NCI-H526 treated with DMSO at 0.1 percent for 48 hours (cell line): ENCODE data around the gene KRTAP9-2.
"Not testable (repeated sequence)": the region's sequence is repeated elsewhere in the genome, so short reads cannot be mapped to it uniquely, and the experiment has no call there.

ENCODE experiments used
- DNase-seq: peaks from one replicate; lab custom pipeline; 2025; lab: John Stamatoyannopoulos, UW

The KRTAP9-2 gene

DNA sequence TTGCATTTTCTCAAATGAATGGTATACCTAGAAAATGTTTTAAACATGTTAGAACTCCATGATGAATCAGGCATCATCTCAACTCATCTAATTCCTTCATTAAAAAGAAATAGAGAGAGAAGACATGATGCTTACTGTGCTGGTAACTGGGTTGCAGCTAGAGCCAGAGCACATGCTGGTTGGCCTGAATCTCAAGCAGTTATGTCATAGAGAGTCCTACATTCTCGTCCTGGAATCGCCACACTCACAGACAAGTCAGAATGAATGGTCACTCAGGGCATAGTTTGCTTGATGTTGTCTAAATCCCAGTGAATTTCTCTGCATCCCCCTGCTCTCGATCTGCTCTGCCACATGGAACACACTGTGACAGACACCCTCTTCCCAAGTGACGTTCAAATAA is 10.7 kb downstream of the KRTAP9-2 start:
- not testable (repeated sequence) for DNase-seq

GRCh38 chr17:41237949-41238437 is 11.5 kb downstream of the KRTAP9-2 start, which contains the start of gene KRTAP9-8:
Gene KRTAP9-8, plus strand, starts transcription at chr17:41237999. Its CDS starts 53 bp downstream, at chr17:41238052.
- not testable (repeated sequence) for DNase-seq

DNA sequence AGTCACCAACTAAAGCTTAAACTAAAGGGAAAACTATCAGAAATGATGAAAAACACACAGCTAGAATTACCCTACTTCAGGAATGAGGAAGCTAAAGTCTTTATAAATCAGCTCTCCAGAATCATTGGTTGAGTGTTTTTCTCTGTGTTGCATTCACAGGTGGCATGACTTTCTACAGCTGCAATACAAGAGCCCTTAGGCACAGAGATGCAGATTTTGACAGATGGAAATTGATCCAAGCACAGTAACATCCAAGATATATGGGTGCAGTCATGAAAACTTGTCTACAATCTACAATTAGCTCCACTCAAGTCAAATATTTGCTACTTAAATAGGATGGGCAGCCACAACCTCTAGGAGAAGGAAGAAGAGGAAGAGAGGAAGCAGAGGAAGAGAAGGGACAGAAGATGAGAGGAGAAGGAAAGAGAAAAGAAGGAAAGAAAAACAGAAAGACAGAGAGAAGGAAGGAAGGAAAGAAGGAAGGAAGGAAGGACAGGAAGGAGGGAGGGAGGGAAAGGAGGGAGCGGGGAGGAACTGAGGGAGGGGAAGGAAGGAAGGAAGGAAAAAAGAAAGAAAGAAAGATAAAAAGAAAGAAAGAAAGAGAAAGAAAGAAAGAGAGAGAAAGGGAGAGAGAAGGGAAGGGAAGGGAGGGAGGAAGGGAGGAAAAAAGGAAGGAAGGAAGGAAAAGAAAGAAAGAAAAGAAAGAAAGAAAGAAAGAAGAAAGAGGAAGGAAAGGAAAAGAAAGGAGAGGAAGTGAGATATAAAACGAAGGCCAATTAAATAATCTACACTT is 20.7 kb downstream of the KRTAP9-2 start:
- not testable (repeated sequence) for DNase-seq

DNA sequence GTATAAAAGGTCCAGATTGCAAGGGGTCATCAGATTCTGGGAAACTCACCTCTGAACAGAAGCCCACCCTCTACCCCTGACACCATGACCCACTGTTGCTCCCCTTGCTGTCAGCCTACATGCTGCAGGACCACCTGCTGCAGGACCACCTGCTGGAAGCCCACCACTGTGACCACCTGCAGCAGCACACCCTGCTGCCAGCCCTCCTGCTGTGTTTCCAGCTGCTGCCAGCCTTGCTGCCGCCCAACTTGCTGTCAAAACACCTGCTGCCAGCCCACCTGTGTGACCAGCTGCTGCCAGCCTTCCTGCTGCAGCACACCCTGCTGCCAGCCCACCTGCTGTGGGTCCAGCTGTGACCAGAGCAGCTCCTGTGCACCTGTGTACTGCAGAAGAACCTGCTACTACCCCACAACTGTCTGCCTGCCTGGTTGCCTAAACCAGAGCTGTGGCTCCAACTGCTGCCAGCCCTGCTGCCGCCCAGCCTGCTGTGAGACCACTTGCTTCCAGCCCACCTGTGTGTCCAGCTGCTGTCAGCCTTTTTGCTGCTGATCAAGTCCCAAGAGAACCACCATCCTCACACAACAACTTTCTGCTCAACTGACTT is 23.3 kb downstream of the KRTAP9-2 start, which contains the start of gene KRTAP9-4:
KRTAP9-4 (plus strand) TSS at position 51 of the 604 bp plus-strand sequence; CDS start at position 85, 34 bp downstream.
- not testable (repeated sequence) for DNase-seq

GRCh38 chr17:41251261-41251660 is 24.8 kb downstream of the KRTAP9-2 start:
- DNase-seq, result no peak

GRCh38 chr17:41254861-41255260 is 28.4 kb downstream of the KRTAP9-2 start:
- no peak for DNase-seq

DNA sequence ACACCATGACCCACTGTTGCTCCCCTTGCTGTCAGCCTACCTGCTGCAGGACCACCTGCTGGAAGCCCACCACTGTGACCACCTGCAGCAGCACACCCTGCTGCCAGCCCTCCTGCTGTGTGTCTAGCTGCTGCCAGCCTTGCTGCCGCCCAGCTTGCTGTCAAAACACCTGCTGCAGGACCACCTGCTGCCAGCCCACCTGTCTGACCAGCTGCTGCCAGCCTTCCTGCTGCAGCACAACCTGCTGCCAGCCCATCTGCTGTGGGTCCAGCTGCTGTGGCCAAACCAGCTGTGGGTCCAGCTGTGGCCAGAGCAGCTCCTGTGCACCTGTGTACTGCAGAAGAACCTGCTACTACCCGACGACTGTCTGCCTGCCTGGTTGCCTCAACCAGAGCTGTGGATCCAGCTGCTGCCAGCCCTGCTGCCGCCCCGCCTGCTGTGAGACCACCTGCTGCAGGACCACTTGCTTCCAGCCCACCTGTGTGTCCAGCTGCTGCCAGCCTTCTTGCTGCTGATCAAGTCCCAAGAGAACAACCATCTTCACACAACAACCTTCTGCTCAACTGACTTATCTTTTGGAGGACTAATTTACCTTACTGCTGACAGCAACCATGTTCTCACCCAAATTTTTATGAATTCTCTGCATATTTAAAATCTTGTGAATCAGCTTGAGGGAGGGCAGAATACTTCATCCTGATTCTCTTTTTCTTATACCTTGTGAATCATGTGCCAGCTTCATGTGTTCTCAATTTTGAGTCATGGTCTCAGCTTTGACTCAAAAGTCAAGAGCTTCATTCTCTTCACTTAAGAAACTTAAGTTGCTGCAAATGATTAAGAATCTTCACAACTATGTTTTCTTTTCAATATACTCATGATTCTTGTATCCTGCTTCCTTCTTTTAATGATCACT is 29.2 kb downstream of the KRTAP9-2 start, which contains the start of gene KRTAP9-9:
KRTAP9-9 (plus strand) TSS at position 4 of the 910 bp plus-strand sequence.
- not testable (repeated sequence) for DNase-seq

- no peak for DNase-seq
These were observed 29.8 kb downstream of the KRTAP9-2 start for GRCh38 chr17:41256291-41256685.

DNA sequence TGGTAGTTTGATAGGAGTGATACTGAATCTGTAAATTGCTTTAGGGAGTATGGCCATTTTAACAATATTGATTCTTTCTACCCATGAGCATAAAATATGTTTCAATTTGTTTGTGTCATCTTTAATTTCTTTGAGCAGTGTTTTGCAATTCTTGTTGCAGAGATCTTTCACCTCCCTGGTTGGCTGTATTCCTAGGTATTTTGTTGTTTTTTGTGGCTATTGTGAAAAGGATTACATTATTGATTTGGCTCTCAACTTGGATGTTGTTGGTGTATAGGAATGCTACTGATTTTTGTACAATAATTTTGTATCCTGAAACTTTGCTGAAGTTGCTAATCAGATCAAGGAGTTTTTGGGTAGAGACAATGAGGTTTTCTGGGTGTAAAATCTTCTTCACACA is 32.0 kb downstream of the KRTAP9-2 start:
- DNase-seq, result no peak

GRCh38 chr17:41263212-41263611 is 36.8 kb downstream of the KRTAP9-2 start:
- no peak for DNase-seq

- no peak for DNase-seq
These were observed 38.2 kb downstream of the KRTAP9-2 start for GRCh38 chr17:41264599-41264998.

GRCh38 chr17:41265078-41265477 is 38.6 kb downstream of the KRTAP9-2 start, which contains the start of gene KRTAP9-6:
Gene KRTAP9-6, plus strand, starts transcription at chr17:41265378. Its CDS starts 0 bp downstream, at chr17:41265378.
- DNase-seq, result no peak

DNA sequence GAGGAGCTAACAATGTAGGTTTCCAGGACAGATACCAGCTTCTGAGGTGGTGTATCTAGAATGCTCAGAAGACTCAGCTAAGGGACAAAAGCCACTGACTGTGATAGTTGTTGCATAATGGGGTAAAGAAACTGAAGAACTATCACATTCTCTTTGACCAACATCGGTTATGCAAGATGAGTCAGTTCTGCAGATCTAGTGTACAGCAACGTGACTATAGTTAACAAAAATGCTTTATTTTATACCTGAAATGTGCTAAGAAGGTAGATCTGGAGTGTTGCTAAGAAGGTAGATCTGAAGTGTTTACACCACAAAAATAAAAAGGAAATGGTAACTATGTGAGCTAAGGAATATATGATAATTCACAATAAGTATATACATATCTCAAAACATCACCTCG is 41.3 kb downstream of the KRTAP9-2 start:
- DNase-seq, result no peak

GRCh38 chr17:41271323-41271722 is 44.9 kb downstream of the KRTAP9-2 start:
- not testable (repeated sequence) for DNase-seq

- DNase-seq, result no peak
These were observed 45.4 kb downstream of the KRTAP9-2 start for GRCh38 chr17:41271858-41272257.

DNA sequence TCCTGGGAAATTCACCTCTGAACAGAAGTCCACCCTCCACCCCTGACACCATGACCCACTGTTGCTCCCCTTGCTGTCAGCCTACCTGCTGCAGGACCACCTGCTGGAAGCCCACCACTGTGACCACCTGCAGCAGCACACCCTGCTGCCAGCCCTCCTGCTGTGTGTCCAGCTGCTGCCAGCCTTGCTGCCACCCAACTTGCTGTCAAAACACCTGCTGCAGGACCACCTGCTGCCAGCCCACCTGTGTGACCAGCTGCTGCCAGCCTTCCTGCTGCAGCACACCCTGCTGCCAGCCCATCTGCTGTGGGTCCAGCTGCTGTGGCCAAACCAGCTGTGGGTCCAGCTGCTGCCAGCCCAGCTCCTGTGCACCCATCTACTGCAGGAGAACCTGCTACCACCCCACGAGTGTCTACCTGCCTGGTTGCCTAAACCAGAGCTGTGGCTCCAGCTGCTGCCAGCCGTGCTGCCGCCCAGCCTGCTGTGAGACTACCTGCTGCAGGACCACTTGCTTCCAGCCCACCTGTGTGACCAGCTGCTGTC is 49.3 kb downstream of the KRTAP9-2 start, which contains the start of gene KRTAP9-7:
KRTAP9-7 (plus strand) TSS at position 51 of the 543 bp plus-strand sequence; CDS start at position 51, 0 bp downstream.
- not testable (repeated sequence) for DNase-seq
